HG02852 (cell line): ENCODE measurements around the gene CRYGN.

Experiments used
- ATAC-seq: cut with Tn5 transposase; IDR thresholded peaks from one replicate; pipeline ENCODE4 v1.9.1; 2021; ENCODE audit warnings: mild to moderate bottlenecking, moderate library complexity; ENCODE audit not compliant: unreplicated experiment

CRYGN gene

DNA sequence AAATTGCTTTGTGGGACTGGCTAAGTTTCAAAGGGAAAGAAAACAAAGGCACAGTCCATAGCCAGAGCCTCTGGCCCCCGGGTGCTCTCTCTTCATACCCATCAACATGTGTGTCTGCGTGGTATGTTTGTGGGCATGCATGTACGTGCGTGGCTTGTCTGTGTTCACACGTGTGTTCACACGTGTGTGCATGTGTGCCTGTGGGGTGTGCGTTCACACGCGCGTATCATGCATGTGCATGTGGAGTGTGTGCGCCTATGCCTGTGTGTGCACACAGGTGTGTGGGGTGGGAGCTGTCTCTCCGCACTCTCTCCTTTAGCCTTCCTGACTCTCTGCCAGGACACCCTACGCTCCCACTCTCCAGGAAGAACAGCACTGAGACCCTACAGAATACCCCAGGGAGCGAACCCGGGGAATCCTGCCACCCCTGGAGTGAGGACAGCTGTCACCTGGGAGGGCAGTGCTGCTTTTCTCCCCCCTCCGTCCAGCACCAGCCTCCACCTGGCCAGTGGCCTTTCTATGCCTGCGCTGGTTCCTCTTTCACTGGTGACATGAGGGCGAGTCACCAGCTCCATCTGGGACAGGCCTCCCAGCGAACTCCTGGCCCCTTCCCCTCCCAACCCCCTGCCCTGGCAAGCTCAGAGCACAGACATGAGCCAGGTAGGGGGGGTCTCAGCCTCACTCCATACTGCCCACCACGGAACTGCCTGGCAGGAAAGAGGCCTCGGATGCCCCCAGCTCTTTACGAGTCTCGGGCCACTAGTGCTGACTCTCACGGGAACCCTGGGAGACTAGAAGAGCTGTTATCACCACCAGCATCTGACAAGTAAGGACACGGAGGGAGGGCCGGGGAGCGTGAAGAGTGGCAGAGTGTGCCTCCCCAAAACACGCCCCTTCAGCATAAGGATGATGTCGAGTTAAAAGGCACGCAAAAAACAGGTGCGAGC, 46.6 kb downstream of the CRYGN start:
- no peak for ATAC-seq

DNA sequence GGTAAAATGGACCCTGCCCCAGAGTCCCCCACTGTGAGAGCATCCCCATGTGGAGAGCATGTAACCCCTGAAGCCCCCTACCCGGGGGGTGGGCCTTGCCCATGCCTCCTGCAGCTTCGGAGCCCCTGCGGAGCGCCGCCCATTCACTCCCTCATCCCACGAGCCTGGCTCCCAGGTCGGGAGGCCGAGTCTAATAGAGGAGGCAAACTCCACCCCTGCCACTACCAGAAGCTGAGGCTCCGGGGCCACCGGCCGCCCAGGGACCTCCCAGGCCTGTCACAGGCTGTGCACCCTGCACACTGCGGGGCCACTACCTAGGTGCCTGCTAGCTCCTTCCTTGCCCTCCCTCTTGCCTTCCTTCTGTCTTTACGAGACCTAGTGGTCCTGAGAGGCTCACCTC, 47.5 kb downstream of the CRYGN start:
- no peak for ATAC-seq

DNA sequence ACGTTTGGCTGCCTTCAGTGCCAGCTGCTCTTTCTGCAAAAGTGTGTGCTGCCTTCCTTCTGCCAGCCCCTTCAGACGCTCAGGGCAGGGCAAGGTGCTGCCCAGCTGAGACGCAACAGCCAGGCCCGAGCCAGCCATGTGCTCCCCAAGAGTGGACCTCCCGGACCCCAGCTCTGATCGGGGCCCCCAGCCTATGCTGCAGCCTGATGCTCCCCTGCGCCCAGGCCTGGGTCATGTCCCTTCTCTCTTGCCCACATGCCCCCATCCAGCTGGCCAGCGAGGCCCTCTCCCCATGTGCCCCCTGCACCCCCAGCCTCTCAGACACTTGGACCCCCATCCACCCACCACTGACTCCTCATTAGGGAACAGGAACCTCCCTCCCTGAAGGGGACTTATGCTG, 47.9 kb downstream of the CRYGN start:
- no peak for ATAC-seq

- no peak for ATAC-seq
These were observed 48.6 kb downstream of the CRYGN start for GRCh38 chr7:151391358-151391730.

DNA sequence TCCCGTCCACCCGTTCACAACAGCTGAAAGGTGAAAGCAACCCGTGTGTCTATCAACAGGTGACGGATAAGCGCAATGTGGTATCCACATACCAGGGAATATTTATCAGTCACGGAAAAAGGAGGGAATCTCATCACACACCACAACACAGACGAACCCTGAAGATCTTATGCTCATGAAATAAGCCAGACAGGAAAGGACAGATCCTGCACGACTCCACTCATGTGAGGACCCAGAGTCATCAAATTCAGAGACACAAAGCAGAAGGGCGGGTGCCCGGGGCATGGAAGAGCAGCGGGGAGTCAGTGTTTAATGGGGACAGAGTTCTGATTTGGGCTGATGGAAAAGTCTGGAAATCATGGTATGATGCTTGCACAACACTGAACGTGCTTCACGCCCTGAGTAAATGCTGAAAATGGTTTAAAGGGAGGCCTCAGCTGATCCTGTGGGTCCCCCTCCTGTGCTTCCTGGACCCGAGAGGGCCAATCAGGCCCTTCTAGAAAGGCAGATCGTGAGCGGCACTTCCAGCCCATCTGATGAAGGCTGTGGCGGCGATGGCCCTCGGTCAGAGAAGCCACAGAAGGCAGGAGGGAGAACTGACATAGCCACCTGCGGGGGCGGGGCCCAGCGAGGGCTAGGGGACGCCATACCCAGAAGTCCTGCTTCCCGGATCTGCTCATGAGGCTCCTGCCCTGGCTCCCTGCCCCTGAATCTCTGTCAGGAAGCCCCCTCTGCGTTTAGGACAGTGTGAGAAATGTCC, 49.2 kb downstream of the CRYGN start:
- no peak for ATAC-seq

DNA sequence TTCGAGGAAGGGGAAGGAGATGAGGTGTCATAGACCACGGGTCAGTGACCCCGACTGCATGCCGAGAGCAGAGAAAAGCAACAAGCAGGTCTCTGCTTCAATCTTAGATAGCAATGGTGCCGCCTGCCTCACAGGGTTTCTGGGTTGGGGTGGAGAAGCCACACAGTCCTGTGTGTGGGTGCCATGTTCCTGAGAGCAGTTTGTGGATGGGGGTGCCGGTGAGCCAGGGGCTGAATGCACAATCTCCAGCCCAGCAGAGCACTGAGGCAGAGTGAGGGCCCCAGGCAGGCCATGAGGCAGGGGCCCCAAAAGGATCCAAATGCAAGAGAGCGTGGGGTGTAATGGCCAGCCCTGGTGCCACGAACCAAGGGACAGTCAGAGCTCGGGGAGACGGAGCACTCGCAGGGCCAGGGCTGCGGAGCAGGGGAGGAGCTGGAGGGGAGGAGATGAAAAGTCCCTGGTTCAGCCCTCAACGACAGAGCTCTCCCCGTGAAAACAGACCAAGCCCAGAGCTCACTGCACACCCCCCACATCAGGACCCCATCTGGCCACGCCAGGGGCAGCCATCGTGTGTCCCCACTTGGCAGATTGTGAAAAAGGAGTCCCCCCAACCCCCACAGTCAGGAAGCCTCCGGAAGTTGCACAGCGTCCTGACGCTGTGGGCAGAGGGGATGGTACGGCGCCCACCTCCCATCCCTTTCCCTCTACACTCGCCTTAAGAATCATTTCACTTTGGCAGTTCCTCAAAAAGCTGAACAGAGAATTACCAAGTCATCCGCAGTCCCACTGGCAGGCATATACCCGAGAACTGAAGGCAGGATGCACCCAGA, 50.0 kb downstream of the CRYGN start:
- ATAC-seq, result no peak

GRCh38 chr7:151389096-151389767, 50.7 kb downstream of the CRYGN start:
- ATAC-seq, result no peak

- no peak for ATAC-seq
These were observed 51.5 kb downstream of the CRYGN start for GRCh38 chr7:151388430-151388829.

- no peak for ATAC-seq
These were observed 52.0 kb downstream of the CRYGN start for GRCh38 chr7:151388007-151388297.

GRCh38 chr7:151387161-151388006, 52.6 kb downstream of the CRYGN start:
- ATAC-seq, result no peak

DNA sequence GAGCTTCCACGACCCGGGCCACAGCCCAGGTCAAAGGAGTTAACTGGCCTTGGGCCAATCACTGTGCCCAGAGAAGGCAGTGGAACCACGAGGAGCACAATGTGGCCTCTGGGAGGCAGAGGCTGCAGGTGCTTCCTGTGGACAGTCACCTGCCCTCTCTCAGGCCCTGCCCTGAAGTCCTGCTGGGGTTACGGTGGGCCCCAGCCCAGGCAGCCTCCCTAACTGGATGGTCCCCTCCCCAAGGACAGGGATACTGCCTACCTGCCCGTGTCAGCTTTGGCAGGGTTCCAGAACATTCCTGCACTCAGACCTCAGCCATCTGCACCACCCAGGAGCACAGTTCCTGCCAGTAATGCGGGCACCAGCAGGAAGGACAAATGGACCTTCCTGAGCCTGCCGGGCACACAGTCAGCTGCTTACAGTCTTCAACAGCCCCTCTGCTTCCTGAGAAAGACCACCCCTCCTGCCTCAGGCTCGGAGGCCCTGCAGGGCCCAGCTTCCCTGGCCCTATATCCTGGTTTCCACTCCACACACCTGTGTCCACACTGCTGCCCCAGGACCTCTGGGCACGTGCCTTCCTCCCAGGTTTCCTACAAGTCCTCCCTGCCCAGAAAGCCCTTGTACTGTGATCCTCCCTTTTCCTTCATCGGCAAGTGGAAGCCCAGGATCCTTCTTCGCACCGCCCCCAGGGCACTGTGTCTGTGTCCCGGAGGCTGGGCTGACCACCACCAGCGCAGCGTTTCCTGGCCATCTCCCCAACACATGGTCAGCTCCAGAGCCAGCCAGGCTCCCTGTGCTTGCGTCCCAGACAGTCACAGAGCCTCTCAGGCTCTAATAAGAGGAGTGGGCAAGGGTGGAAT, 53.4 kb downstream of the CRYGN start:
- ATAC-seq, result no peak

- ATAC-seq, result no peak
These were observed 54.2 kb downstream of the CRYGN start for GRCh38 chr7:151385626-151386300.

DNA sequence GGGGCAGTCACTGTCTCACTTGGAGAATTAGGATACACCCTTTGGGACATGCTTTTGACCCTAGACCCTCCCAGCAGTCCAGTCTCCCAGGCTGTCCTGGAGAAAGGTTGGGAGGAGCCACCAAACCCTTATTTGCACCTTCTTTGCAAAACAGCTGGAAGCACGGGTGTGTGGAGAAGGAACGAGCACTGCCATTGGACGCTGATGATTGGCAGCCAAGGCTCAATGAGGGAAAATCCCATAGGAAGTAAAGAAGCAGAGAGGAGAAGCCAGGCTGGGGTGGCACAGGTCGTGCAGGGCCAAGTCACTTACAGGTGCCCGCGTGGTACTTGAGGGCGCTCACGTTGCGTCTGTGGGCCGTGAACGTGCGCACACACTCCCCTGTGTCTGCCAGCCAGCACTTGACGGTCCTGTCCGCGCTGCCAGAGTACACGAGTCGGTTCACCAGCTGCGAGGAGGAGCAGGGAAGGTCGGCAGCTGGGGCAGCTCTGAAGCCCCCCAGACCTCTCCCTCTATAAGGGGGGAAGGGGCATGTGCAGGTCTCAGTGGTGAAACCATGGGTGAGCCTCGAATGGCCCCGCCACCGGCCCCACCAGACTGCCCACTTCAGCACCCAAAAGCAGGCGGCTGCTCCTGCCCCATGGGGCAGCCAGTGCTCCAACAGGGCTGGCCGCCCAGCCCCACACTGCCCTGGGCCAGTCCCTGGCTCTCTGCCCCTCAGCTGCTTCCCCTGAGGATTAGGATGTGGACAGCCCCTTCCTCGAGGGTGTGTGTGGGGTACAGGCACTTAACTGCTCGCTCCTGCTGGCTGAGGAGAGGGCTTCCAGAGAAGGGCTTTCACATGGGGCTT, 54.9 kb downstream of the CRYGN start:
- no peak for ATAC-seq

DNA sequence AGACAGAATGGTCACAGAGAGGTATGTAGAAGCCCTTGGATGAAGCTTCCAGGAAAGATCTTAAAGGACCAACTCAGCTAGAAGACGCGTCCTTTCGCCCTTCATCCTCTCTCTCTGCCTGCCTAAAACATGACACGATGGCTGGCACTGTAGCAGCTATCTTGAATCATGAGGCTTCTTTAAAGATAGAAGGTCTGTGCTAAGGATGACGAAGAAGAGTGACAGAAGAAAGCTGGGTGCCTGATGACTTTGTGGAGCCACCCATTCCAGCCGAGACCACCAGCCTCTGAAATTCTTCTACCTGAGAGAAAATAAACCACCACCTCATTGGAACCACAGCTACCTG, 55.6 kb downstream of the CRYGN start:
- ATAC-seq, result no peak

DNA sequence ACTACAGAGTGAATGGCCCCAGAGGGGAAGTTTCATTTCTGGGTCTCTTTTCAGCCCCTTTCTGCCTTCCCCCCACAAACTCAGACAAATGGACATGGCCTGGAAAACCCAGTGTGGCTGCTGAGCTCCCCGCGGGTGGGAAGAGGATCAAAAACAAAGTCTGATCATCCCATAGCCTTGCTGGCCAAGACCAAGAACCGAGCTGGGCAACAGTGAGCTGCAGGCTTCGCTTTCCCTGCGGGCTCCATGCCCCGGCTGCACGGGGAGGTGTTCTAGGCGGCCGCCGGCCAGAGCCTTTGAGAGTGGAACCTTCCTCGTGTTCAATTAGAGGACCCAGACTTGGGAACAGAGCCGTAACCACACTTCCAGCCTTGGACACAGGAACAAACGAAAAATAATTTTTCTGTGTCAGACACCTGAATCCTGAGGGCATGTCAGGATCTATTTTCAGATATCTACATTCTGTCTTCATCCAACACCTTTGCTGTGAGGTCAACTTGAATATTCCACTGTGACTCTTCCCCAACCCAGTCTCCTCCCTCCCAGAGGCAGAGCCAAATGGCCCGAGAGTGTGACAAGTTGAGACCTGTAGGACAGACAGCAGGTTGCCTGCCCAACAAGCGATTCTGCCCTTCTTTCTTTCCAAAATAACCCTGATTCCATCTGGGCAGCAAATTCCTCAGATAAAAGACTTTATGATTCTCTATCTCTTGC, 56.1 kb downstream of the CRYGN start:
- ATAC-seq, result no peak

GRCh38 chr7:151382079-151382885, 57.7 kb downstream of the CRYGN start:
- ATAC-seq, result no peak
